SU-DHL-6 (cell line): ENCODE measurements around the gene SLC4A1.

Experiments
- CTCF ChIP-seq: fragments of 200-600 bp; sonication (generic); IDR thresholded peaks from one replicate; pipeline ENCODE4 v1.5.1; 2017; ENCODE audit warnings: antibody characterized with exemption, mild to moderate bottlenecking, low read length, moderate library complexity; ENCODE audit not compliant: insufficient read depth, poor library complexity, severe bottlenecking
- EZH2phosphoT487 ChIP-seq: fragments of 200-600 bp; sonication (generic), shearing (Covaris generic); conservative IDR thresholded peaks from 2 replicates; pipeline ENCODE4 v1.6.1; 2018; ENCODE audit warnings: mild to moderate bottlenecking, antibody characterized with exemption, low read length, moderate library complexity, mixed read lengths

- TF ChIP-seq CTCF: no peak
- TF ChIP-seq EZH2phosphoT487: no peak
Observed at GRCh38 chr17:44202756-44203155, 65.2 kb downstream of the SLC4A1 start.
